ENCODE results near the gene GPANK1.

The GPANK1 gene

GRCh38 chr6:31621991-31622390 lies 42.8 kb downstream of the GPANK1 start:
- no peaks in the 10 kb centered on the region for H3K9me3 ChIP-seq (ENCODE audit: control insufficient read depth, insufficient read depth, low read depth, low read length)
- peaks cover 6% of the 10 kb centered on the region for H3K4me1 ChIP-seq (ENCODE audit: control insufficient read depth, insufficient read depth, low read length)
- peak overlapping the region; percentile 99 for H3K27ac ChIP-seq (ENCODE audit: low read depth, low read length)
- peak overlapping the region; percentile 98 for H3K9ac ChIP-seq (ENCODE audit: low read length)
- H3K4me3 ChIP-seq (ENCODE audit: low read depth, low read length), result peak overlapping the region; percentile 74
- no peaks in the 10 kb centered on the region for H3K27me3 ChIP-seq (ENCODE audit: control insufficient read depth, insufficient read depth, low read length)
- H3K36me3 ChIP-seq (ENCODE audit: control insufficient read depth, insufficient read depth, low read length), result peaks cover 59% of the 10 kb centered on the region

GRCh38 chr6:31621320-31621939 lies 43.4 kb downstream of the GPANK1 start:
- H3K9ac ChIP-seq (ENCODE audit: low read length), result peak overlapping the region; percentile 98
- H3K27me3 ChIP-seq (ENCODE audit: control insufficient read depth, insufficient read depth, low read length), result no peaks in the 10 kb centered on the region
- H3K9me3 ChIP-seq (ENCODE audit: control insufficient read depth, insufficient read depth, low read depth, low read length), result no peaks in the 10 kb centered on the region
- H3K27ac ChIP-seq (ENCODE audit: low read depth, low read length), result peak overlapping the region; percentile 99
- H3K4me3 ChIP-seq (ENCODE audit: low read depth, low read length), result peak overlapping the region; percentile 74
- H3K36me3 ChIP-seq (ENCODE audit: control insufficient read depth, insufficient read depth, low read length), result peaks cover 53% of the 10 kb centered on the region
- peaks cover 6% of the 10 kb centered on the region for H3K4me1 ChIP-seq (ENCODE audit: control insufficient read depth, insufficient read depth, low read length)

DNA sequence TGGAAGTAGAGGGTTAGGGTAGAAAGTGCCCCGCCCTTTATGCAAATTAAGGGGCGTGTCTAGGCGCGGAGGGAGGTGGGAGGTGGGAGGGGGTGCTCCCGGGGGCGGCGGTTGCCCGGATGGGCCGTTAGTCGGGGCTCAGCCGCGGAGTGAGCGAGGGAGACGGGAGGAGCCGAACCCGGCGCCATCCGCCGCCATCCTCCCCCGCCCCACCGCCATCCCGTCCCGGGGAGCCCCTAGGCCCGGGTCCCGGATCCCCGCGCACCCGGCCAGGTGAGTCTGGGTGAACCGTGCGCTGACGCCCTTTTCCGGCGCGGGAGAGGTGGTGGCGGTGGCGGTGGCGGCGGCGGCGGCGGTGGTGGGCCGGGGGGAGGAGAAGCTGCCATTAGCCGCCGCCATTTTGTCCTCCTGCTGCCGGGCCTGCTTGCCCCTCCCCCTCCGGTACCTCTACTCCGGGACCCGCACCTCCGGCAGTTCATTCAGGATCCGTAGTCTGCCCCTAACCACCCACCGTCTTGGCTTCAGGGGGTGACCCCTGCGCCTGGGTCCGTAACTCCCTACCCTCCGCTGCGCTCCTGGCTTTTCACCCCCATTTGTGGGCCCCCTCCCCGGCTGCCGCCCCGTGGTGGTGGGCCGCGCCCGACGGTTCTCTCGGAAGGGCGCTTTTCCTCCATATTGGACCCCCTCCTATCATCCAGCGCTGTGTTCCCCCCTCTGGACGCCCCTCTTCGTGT lies 44.0 kb downstream of the GPANK1 start, which contains the start of gene PRRC2A:
Gene PRRC2A (plus strand): TSS at position 130 of the 734 bp plus-strand sequence. CDS start 2,075 bp downstream, outside the sequence.
- Histone ChIP-seq H3K9ac (ENCODE audit: low read length) (peak within 1 kb of the TSS; percentile 98), H3K4me3 (ENCODE audit: low read depth, low read length) (peak within 1 kb of the TSS; percentile 78), H3K27me3 (ENCODE audit: control insufficient read depth, insufficient read depth, low read length) (no peaks in the 10 kb centered on the region), H3K36me3 (ENCODE audit: control insufficient read depth, insufficient read depth, low read length) (peaks cover 47% of the 10 kb centered on the region), H3K27ac (ENCODE audit: low read depth, low read length) (peak within 1 kb of the TSS; percentile 99), H3K9me3 (ENCODE audit: control insufficient read depth, insufficient read depth, low read depth, low read length) (no peaks in the 10 kb centered on the region), H3K4me1 (ENCODE audit: control insufficient read depth, insufficient read depth, low read length) (peaks cover 10% of the 10 kb centered on the region)

- H3K36me3 ChIP-seq (ENCODE audit: control insufficient read depth, insufficient read depth, low read length), result peaks cover 39% of the 10 kb centered on the region
- no peaks in the 10 kb centered on the region for H3K9me3 ChIP-seq (ENCODE audit: control insufficient read depth, insufficient read depth, low read depth, low read length)
- peak overlapping the region; percentile 96 for H3K9ac ChIP-seq (ENCODE audit: low read length)
- no peaks in the 10 kb centered on the region for H3K27me3 ChIP-seq (ENCODE audit: control insufficient read depth, insufficient read depth, low read length)
- H3K4me3 ChIP-seq (ENCODE audit: low read depth, low read length), result peak overlapping the region; percentile 78
- peak overlapping the region; percentile 93 for H3K27ac ChIP-seq (ENCODE audit: low read depth, low read length)
- peaks cover 17% of the 10 kb centered on the region for H3K4me1 ChIP-seq (ENCODE audit: control insufficient read depth, insufficient read depth, low read length)
Measured at GRCh38 chr6:31619805-31620585, 44.8 kb downstream of the GPANK1 start.

DNA sequence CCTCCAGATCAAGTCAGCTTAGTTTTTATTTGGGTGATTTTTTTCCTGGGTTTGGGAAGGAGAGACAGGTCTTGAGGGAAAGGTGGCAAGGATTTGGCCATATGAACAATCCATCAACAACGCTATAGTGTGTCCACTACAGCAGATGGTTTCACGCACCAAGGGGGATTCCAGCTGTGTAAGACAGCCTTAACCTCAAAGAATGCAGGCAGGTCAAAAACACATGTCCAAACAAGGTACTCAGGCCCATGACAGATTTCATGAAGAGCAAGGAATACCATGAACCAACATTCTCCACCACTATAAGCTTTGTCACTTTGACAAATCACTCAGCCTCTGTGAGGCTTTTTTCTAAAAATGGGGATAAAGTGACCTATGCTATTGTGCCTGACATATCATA lies 47.8 kb downstream of the GPANK1 start:
- H3K9me3 ChIP-seq (ENCODE audit: control insufficient read depth, insufficient read depth, low read depth, low read length), result no peaks in the 10 kb centered on the region
- H3K27ac ChIP-seq (ENCODE audit: low read depth, low read length), result no peak overlapping the region
- no peaks in the 10 kb centered on the region for H3K27me3 ChIP-seq (ENCODE audit: control insufficient read depth, insufficient read depth, low read length)
- peaks cover 15% of the 10 kb centered on the region for H3K4me1 ChIP-seq (ENCODE audit: control insufficient read depth, insufficient read depth, low read length)
- H3K9ac ChIP-seq (ENCODE audit: low read length), result no peak overlapping the region
- H3K36me3 ChIP-seq (ENCODE audit: control insufficient read depth, insufficient read depth, low read length), result peaks cover 9% of the 10 kb centered on the region
- no peak overlapping the region for H3K4me3 ChIP-seq (ENCODE audit: low read depth, low read length)

DNA sequence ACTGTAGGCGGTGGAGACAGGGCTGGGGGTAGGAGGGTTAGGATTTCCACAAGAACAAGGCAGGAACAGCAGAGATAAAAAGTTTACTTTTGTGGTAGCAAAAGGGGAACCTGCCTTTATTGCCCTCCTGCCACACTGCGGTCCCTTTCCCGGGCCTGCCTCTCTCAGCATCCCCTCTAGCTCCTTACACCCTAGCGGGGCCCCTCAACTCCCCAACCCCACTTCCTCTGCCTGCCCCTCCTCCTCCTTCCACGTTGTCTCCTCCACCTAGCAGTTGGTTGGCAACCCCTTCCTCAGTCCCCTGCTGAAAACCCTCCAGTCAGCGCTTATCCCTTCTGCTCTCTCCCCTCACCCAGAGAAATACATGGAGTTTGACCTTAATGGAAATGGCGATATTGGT lies 49.0 kb downstream of the GPANK1 start:
- Histone ChIP-seq H3K4me1 (ENCODE audit: control insufficient read depth, insufficient read depth, low read length) (peaks cover 15% of the 10 kb centered on the region), H3K4me3 (ENCODE audit: low read depth, low read length) (no peak overlapping the region), H3K9ac (ENCODE audit: low read length) (no peak overlapping the region), H3K27ac (ENCODE audit: low read depth, low read length) (no peak overlapping the region), H3K27me3 (ENCODE audit: control insufficient read depth, insufficient read depth, low read length) (no peaks in the 10 kb centered on the region), H3K36me3 (ENCODE audit: control insufficient read depth, insufficient read depth, low read length) (no peaks in the 10 kb centered on the region), H3K9me3 (ENCODE audit: control insufficient read depth, insufficient read depth, low read depth, low read length) (no peaks in the 10 kb centered on the region)

DNA sequence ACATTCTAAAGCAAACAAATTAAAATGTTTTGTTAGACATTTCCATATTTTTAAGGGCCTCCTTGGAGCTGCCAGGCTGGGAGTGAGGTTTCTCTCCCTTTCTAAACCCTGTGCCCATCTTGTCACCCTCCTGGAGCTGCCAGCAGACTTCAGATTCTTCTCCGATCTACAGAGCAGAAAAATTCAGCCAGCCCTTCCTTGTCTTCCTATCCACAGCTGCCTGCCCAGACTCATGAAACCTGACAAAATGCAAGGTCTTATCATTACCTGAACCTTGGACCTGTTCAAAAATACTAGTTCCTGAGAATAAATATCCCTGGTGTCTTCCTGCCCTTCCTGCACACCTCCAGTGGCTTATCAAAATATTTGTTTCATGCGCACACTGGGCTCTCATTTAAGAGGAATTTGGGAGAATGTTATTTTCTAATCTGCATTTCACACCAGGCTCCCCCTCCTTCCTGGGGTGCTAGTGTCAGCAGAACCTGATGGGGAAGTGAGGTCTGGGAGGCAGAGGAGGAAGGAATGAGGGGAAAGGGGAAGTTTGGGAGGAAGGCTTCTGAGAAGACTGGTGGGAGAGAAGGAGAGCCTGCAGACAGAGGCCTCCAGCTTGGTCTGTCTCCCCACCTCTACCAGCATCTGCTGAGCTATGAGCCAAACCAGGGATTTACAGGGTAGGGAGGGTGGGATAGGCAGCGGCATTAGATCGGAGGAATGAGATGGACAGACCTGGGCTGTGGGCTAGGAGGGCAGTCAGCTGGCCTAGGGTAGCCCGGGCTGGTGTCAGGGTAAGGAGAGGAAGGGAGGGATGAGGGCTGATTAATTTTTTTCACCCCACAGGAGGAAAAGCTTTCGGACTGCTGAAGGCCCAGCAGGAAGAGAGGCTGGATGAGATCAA lies 49.9 kb downstream of the GPANK1 start, which contains the start of gene AIF1:
Gene AIF1 (plus strand): TSS at position 551 of the 895 bp plus-strand sequence. CDS start 96 bp downstream, at position 647.
- Histone ChIP-seq H3K36me3 (ENCODE audit: control insufficient read depth, insufficient read depth, low read length) (no peaks in the 10 kb centered on the region), H3K4me3 (ENCODE audit: low read depth, low read length) (no peak within 1 kb of the TSS), H3K9me3 (ENCODE audit: control insufficient read depth, insufficient read depth, low read depth, low read length) (no peaks in the 10 kb centered on the region), H3K27me3 (ENCODE audit: control insufficient read depth, insufficient read depth, low read length) (no peaks in the 10 kb centered on the region), H3K27ac (ENCODE audit: low read depth, low read length) (no peak within 1 kb of the TSS), H3K9ac (ENCODE audit: low read length) (no peak within 1 kb of the TSS), H3K4me1 (ENCODE audit: control insufficient read depth, insufficient read depth, low read length) (peaks cover 15% of the 10 kb centered on the region)

- H3K9me3 ChIP-seq (ENCODE audit: control insufficient read depth, insufficient read depth, low read depth, low read length), result no peaks in the 10 kb centered on the region
- H3K27ac ChIP-seq (ENCODE audit: low read depth, low read length), result no peak overlapping the region
- no peaks in the 10 kb centered on the region for H3K36me3 ChIP-seq (ENCODE audit: control insufficient read depth, insufficient read depth, low read length)
- peaks cover 15% of the 10 kb centered on the region for H3K4me1 ChIP-seq (ENCODE audit: control insufficient read depth, insufficient read depth, low read length)
- H3K4me3 ChIP-seq (ENCODE audit: low read depth, low read length), result no peak overlapping the region
- H3K27me3 ChIP-seq (ENCODE audit: control insufficient read depth, insufficient read depth, low read length), result no peaks in the 10 kb centered on the region
- no peak overlapping the region for H3K9ac ChIP-seq (ENCODE audit: low read length)
Measured at GRCh38 chr6:31614075-31614619, 50.6 kb downstream of the GPANK1 start.

Measured in HUES6 (cell line).